ENCODE results near the gene LAMTOR5. TPM values are rescaled to one million over a fixed set of nuclear protein-coding genes. Genes with fewer than 3 reads are reported as not detected.
A peak's percentile ranks its signal among the peaks of the same experiment; 100 is the strongest.

The LAMTOR5 gene
- total and polyA plus RNA-seq, 4 donors = 73.6 to 329 (median 127) TPM

GRCh38 chr1:110390692-110391245 is 16.7 kb downstream of the LAMTOR5 start, which contains the start of gene SLC16A4:
Gene SLC16A4, minus strand, starts transcription at chr1:110391026. Its CDS starts 1,703 bp downstream, at chr1:110389323.
- Histone ChIP-seq H3K27ac (ENCODE audit: low read depth in 1 of 2, low read length in 2 of 2) (peak within 1 kb of the TSS; percentile 69 to 94), H3K9me3 (ENCODE audit: control insufficient read depth, low read length) (no peaks in the 10 kb centered on the region), H3K4me1 (ENCODE audit: control insufficient read depth in 1 of 2, insufficient read depth in 2 of 2, low read length in 2 of 2) (peaks cover 2 to 3% of the 10 kb centered on the region in 2 donors), H3K4me3 (ENCODE audit: low read length in 2 of 2) (peak within 1 kb of the TSS; percentile 62 to 97), H3K27me3 (ENCODE audit: control insufficient read depth in 1 of 2, insufficient read depth in 2 of 2, low read length in 1 of 2) (no peaks in the 10 kb centered on the region), H3K36me3 (ENCODE audit: control insufficient read depth in 1 of 2, insufficient read depth in 2 of 2, low read length in 1 of 2) (no peaks in the 10 kb centered on the region)
- intact Hi-C loops (cut with DNase I) = loop anchor here in 1 of 2 donors (2.0 kb wide), 2 partner anchors 16 to 52 kb away; partner anchors contain the start of genes LAMTOR5 and RBM15
- WGBS, 2 donors = 1 to 3% methylated on average over 8 of the region's 8 CpGs
- ATAC-seq (ENCODE audit: low FRiP score) (peak; percentile 88), DNase-seq (no peak)

- intact Hi-C loops (cut with DNase I) = loop anchor here in 1 of 2 donors (2.0 kb wide), 2 partner anchors 17 to 51 kb away; partner anchors contain the start of genes LAMTOR5 and RBM15
- 6 to 12% methylated on average over 6 of the region's 6 CpGs for WGBS, 2 donors
- Histone ChIP-seq H3K27me3 (ENCODE audit: control insufficient read depth in 1 of 2, insufficient read depth in 2 of 2, low read length in 1 of 2) (no peaks in the 10 kb centered on the region), H3K9me3 (ENCODE audit: control insufficient read depth, low read length) (no peaks in the 10 kb centered on the region), H3K36me3 (ENCODE audit: control insufficient read depth in 1 of 2, insufficient read depth in 2 of 2, low read length in 1 of 2) (no peaks in the 10 kb centered on the region), H3K4me3 (ENCODE audit: low read length in 2 of 2) (peak overlapping the region; percentile 62 to 97), H3K27ac (ENCODE audit: low read depth in 1 of 2, low read length in 2 of 2) (peak overlapping the region in 1 of 2 donors; percentile 94), H3K4me1 (ENCODE audit: control insufficient read depth in 1 of 2, insufficient read depth in 2 of 2, low read length in 2 of 2) (peaks cover 2 to 3% of the 10 kb centered on the region in 2 donors)
- ATAC-seq (ENCODE audit: low FRiP score) (peak; percentile 92), DNase-seq (peak in 1 of 2 donors; percentile 75)
These were observed 17.4 kb downstream of the LAMTOR5 start for GRCh38 chr1:110390096-110390495.

GRCh38 chr1:110387048-110387754 is 20.3 kb downstream of the LAMTOR5 start:
- Histone ChIP-seq H3K27ac (ENCODE audit: low read depth in 1 of 2, low read length in 2 of 2) (no peak overlapping the region), H3K9me3 (ENCODE audit: control insufficient read depth, low read length) (no peaks in the 10 kb centered on the region), H3K36me3 (ENCODE audit: control insufficient read depth in 1 of 2, insufficient read depth in 2 of 2, low read length in 1 of 2) (peaks cover 0 to 2% of the 10 kb centered on the region in 2 donors), H3K27me3 (ENCODE audit: control insufficient read depth in 1 of 2, insufficient read depth in 2 of 2, low read length in 1 of 2) (no peaks in the 10 kb centered on the region), H3K4me1 (ENCODE audit: control insufficient read depth in 1 of 2, insufficient read depth in 2 of 2, low read length in 2 of 2) (peaks cover 3% of the 10 kb centered on the region in 2 donors), H3K4me3 (ENCODE audit: low read length in 2 of 2) (no peak overlapping the region)
- 93 to 97% methylated on average over 1 of the region's 1 CpG for WGBS, 2 donors
- no peak for DNase-seq
- no peak for ATAC-seq (ENCODE audit: low FRiP score)
- intact Hi-C loops (cut with DNase I) = no loop called here

- no peak for DNase-seq
- Histone ChIP-seq H3K36me3 (ENCODE audit: control insufficient read depth in 1 of 2, insufficient read depth in 2 of 2, low read length in 1 of 2) (peaks cover 0 to 2% of the 10 kb centered on the region in 2 donors), H3K9me3 (ENCODE audit: control insufficient read depth, low read length) (no peaks in the 10 kb centered on the region), H3K4me3 (ENCODE audit: low read length in 2 of 2) (no peak overlapping the region), H3K27me3 (ENCODE audit: control insufficient read depth in 1 of 2, insufficient read depth in 2 of 2, low read length in 1 of 2) (no peaks in the 10 kb centered on the region), H3K4me1 (ENCODE audit: control insufficient read depth in 1 of 2, insufficient read depth in 2 of 2, low read length in 2 of 2) (peaks cover 3% of the 10 kb centered on the region in 2 donors), H3K27ac (ENCODE audit: low read depth in 1 of 2, low read length in 2 of 2) (no peak overlapping the region)
- intact Hi-C loops (cut with DNase I) = no loop called here
- no peak for ATAC-seq (ENCODE audit: low FRiP score)
- WGBS, 2 donors = 97 to 100% methylated on average over 1 of the region's 1 CpG
These were observed 22.1 kb downstream of the LAMTOR5 start for GRCh38 chr1:110385369-110385768.

- Histone ChIP-seq H3K4me1 (ENCODE audit: control insufficient read depth in 1 of 2, insufficient read depth in 2 of 2, low read length in 2 of 2) (peaks cover 3% of the 10 kb centered on the region in 2 donors), H3K27ac (ENCODE audit: low read depth in 1 of 2, low read length in 2 of 2) (no peak overlapping the region), H3K9me3 (ENCODE audit: control insufficient read depth, low read length) (no peaks in the 10 kb centered on the region), H3K27me3 (ENCODE audit: control insufficient read depth in 1 of 2, insufficient read depth in 2 of 2, low read length in 1 of 2) (no peaks in the 10 kb centered on the region), H3K36me3 (ENCODE audit: control insufficient read depth in 1 of 2, insufficient read depth in 2 of 2, low read length in 1 of 2) (peaks cover 0 to 2% of the 10 kb centered on the region in 2 donors), H3K4me3 (ENCODE audit: low read length in 2 of 2) (no peak overlapping the region)
- no peak for DNase-seq
- no peak for ATAC-seq (ENCODE audit: low FRiP score)
- intact Hi-C loops (cut with DNase I) = no loop called here
- 95 to 97% methylated on average over 19 of the region's 19 CpGs for WGBS, 2 donors
These were observed 22.7 kb downstream of the LAMTOR5 start for GRCh38 chr1:110384581-110385321.

GRCh38 chr1:110383251-110383990 is 24.1 kb downstream of the LAMTOR5 start:
- no peak for DNase-seq
- Histone ChIP-seq H3K9me3 (ENCODE audit: control insufficient read depth, low read length) (no peaks in the 10 kb centered on the region), H3K27me3 (ENCODE audit: control insufficient read depth in 1 of 2, insufficient read depth in 2 of 2, low read length in 1 of 2) (no peaks in the 10 kb centered on the region), H3K4me3 (ENCODE audit: low read length in 2 of 2) (no peak overlapping the region), H3K27ac (ENCODE audit: low read depth in 1 of 2, low read length in 2 of 2) (no peak overlapping the region), H3K36me3 (ENCODE audit: control insufficient read depth in 1 of 2, insufficient read depth in 2 of 2, low read length in 1 of 2) (peaks cover 1 to 3% of the 10 kb centered on the region in 2 donors), H3K4me1 (ENCODE audit: control insufficient read depth in 1 of 2, insufficient read depth in 2 of 2, low read length in 2 of 2) (peaks cover 1 to 3% of the 10 kb centered on the region in 2 donors)
- whole genome bisulfite sequencing, 2 donors = 60 to 61% methylated on average over 5 of the region's 5 CpGs
- no peak for ATAC-seq (ENCODE audit: low FRiP score)
- intact Hi-C loops (cut with DNase I) = no loop called here

GRCh38 chr1:110380672-110381283 is 26.7 kb downstream of the LAMTOR5 start:
- Histone ChIP-seq H3K27ac (ENCODE audit: low read depth in 1 of 2, low read length in 2 of 2) (no peak overlapping the region), H3K27me3 (ENCODE audit: control insufficient read depth in 1 of 2, insufficient read depth in 2 of 2, low read length in 1 of 2) (no peaks in the 10 kb centered on the region), H3K36me3 (ENCODE audit: control insufficient read depth in 1 of 2, insufficient read depth in 2 of 2, low read length in 1 of 2) (peaks cover 5% of the 10 kb centered on the region in 2 donors), H3K4me3 (ENCODE audit: low read length in 2 of 2) (no peak overlapping the region), H3K4me1 (ENCODE audit: control insufficient read depth in 1 of 2, insufficient read depth in 2 of 2, low read length in 2 of 2) (peaks cover 0 to 1% of the 10 kb centered on the region in 2 donors), H3K9me3 (ENCODE audit: control insufficient read depth, low read length) (no peaks in the 10 kb centered on the region)
- WGBS, 2 donors = 52 to 56% methylated on average over 10 of the region's 10 CpGs
- ATAC-seq (ENCODE audit: low FRiP score) = no peak
- no peak for DNase-seq
- intact Hi-C loops (cut with DNase I) = no loop called here

GRCh38 chr1:110375490-110375889 is 32.0 kb downstream of the LAMTOR5 start:
- Histone ChIP-seq H3K27me3 (ENCODE audit: control insufficient read depth in 1 of 2, insufficient read depth in 2 of 2, low read length in 1 of 2) (no peaks in the 10 kb centered on the region), H3K4me3 (ENCODE audit: low read length in 2 of 2) (no peak overlapping the region), H3K36me3 (ENCODE audit: control insufficient read depth in 1 of 2, insufficient read depth in 2 of 2, low read length in 1 of 2) (peaks cover 5 to 8% of the 10 kb centered on the region in 2 donors), H3K9me3 (ENCODE audit: control insufficient read depth, low read length) (no peaks in the 10 kb centered on the region), H3K4me1 (ENCODE audit: control insufficient read depth in 1 of 2, insufficient read depth in 2 of 2, low read length in 2 of 2) (no peaks in the 10 kb centered on the region), H3K27ac (ENCODE audit: low read depth in 1 of 2, low read length in 2 of 2) (no peak overlapping the region)
- DNase-seq (no peak), ATAC-seq (ENCODE audit: low FRiP score) (no peak)
- intact Hi-C loops (cut with DNase I) = no loop called here
- 97 to 100% methylated on average over 1 of the region's 1 CpG for WGBS, 2 donors
